HG02642 (cell line): ENCODE results near the gene MAN1B1.

Experiments used
- ATAC-seq: cut with Tn5 transposase; IDR thresholded peaks from one replicate; pipeline ENCODE4 v1.9.1; 2021; ENCODE audit warnings: mild to moderate bottlenecking; ENCODE audit not compliant: unreplicated experiment, poor library complexity

MAN1B1 gene

GRCh38 chr9:137082925-137083290, 3.9 kb upstream of the MAN1B1 start:
- ATAC-seq, result no peak

- ATAC-seq, result no peak
Measured at GRCh38 chr9:137083394-137084004, 3.3 kb upstream of the MAN1B1 start.

DNA sequence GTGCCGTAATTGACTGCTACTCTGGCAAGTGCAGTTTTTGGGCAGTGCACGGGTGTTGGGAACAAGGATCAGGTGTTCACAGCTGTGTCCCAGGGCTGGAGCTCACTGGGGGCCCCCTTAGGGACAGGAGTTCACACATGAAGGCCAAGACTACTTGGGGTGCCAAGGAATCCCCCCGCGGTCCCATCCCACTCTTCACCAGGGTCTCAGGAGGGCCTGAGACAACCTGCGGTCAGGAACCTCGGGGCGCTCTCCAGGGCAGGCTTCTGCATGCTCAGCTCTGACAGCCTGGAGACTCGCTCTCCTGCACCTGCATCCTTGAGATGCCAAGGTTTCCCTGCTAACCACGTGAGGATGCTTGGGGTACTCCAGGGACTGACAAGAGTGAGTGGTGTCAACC, 2.3 kb upstream of the MAN1B1 start:
- ATAC-seq, result no peak

DNA sequence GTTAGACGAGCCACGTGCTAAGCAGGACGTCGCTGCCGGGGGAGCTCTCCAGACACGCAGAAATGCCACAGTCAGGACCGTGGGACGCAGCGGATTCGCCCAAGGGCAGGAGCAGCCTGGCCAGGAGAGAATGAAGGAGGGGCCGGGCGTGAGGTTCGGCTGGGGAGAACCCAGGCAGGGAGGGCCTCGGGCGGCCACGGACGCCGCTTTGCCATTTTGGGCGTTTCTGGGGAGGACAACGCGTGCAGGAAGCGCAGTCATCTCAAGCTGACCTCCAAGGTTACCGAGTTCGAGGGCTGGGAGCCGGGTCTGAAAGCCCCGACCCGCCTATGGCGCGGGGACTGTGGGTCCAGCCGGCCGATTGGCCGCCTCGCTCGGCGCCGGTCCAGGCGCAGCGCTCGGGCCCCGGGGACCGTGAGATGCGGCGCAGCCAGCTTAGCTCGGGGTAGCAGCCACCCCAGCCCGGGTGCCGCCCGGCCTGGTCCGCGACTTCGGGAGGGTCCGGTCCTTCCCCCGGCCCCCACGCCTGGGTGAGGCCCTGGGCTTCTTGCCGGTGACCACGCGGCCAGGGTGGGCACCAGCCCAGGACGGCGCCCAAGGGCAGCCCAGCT, 760 bp upstream of the MAN1B1 start:
- peak; percentile 10 for ATAC-seq

- ATAC-seq, result no peak
Measured at GRCh38 chr9:137087409-137087925, 682 bp downstream of the MAN1B1 start.

DNA sequence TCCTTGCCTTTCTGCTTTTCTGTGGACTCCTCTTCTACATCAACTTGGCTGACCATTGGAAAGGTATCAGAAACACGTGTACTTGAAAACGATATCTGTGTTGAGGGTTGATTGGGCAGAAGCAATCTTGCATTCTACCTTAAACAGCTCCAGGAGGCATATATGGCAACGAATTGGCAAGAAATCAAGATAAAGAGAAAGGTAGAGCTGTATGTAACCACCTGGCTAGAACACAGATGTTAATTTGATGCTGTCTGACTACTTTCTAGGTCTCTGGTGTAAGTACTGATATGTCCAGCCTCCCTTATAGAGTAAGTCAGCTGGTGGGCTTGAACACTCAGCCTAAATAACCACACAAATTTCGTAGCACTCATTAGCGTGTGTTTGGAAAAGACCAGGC, 1.3 kb downstream of the MAN1B1 start:
- no peak for ATAC-seq

- ATAC-seq, result no peak
Measured at GRCh38 chr9:137089232-137089947, 2.6 kb downstream of the MAN1B1 start.

- ATAC-seq, result peak; percentile 80
Measured at GRCh38 chr9:137095664-137096517, 9.1 kb downstream of the MAN1B1 start.

GRCh38 chr9:137096785-137097546, 10.2 kb downstream of the MAN1B1 start:
- no peak for ATAC-seq

DNA sequence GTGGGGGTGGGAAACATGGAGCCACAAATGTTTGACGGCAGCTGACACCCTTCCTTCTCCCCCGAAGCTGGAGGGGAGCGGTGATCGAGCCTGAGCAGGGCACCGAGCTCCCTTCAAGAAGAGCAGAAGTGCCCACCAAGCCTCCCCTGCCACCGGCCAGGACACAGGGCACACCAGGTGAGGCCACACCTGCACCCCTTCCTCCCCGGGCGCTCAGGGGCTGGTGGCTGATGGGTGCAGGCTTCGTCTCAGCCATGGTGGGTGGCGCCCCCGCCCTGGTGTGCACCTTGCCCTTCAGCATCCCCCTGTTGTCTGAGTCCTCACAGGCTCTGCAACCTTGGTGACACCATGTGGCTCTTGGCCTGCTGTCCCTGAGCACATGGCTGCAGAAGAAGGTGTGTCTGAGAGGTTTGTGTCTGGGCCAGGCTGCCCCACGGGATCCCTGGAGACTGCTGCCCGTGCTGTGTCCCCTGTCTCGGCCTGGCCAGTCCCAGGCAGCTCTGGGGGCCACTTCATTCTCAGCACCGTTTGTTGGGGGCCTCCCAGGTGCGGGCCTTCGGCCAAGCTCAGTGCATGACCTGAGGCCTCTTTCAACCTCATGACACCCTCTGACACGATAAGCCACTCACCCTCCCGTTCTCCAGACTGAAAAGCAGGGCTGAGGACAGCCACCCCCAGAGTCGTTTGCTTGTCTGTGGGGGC, 11.1 kb downstream of the MAN1B1 start:
- ATAC-seq, result no peak

DNA sequence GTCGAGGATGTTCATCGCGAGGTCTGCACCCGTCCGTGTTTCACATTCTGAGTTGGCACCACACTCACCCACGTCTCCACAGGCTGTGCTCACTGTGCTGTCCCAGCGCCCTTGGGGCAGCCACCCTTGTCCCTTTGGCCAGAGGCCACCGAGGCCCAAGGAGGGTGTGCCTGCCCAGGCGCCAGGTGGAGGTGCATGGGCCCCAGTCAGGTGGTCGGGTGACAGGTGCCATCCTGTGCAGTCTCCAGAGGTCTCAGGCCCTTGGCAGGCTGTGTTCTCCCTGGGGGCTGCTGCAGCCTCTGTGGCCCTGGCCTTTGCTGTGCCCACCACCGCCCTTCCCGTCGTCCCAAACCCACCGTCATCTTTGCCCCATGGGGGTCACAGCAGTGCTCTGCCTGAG, 12.4 kb downstream of the MAN1B1 start:
- no peak for ATAC-seq

DNA sequence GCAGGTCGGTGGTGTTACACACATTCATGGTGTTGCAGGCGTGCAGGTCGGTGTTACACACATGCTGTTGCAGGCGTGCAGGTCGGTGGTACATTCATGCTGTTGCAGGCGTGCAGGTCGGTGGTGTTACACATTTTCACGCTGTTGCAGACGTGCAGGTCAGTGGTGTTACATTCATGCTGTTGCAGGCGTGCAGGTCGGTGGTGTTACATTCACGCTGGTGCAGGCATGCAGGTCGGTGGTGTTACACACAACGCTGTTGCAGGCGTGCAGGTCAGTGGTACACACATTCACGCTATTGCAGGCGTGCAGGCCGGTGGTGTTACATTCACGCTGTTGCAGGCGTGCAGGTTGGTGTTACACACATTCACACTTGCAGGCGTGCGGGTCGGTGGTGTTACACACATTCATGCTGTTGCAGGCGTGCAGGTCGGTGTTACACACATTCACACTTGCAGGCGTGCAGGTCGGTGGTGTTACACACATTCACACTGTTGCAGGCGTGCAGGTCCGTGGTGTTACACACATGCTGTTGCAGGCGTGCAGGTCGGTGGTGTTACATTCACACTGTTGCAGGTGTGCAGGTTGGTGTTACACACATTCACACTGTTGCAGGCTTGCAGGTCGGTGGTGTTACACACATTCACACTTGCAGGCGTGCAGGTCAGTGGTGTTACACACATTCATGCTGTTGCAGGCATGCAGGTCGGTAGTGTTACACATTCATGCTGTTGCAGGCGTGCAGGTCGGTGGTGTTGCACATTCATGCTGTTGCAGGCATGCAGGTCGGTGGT, 16.6 kb downstream of the MAN1B1 start:
- no peak for ATAC-seq

DNA sequence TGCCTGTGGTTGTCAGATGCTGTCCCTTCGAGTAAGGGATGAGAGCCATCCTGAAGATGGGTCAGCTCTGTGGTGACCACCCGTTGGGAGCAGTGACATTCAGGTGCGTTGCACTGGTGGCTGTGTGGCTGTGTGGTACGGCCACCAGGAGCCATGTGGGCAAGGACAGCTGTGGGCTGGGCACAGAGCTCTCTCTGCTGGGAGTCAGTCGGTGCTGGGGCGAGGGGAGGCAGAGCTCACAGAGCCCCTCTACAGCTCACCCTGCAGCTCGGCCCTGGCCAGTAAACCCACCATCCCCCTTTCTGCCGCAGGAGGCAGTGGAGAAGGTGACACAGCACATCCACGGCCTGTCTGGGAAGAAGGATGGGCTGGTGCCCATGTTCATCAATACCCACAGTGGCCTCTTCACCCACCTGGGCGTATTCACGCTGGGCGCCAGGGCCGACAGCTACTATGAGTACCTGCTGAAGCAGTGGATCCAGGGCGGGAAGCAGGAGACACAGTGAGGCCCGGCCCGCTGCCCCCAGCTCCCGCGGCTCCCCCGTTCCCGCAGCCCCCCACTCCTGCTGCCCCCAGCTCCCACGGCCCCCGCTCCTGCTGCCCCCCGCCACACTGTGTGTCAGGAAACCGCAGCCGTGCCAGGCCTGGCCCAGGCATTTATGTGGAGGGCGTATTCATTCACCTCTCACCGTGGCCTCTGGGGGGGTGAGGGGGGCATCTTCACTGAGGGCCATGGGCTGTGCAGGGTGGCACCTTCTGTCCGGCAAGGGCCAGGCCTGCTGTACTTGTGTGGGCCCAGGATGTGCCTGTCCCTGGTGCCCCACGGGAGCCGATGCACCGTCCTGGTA, 19.3 kb downstream of the MAN1B1 start:
- ATAC-seq, result no peak

GRCh38 chr9:137106662-137107250, 20.0 kb downstream of the MAN1B1 start:
- ATAC-seq, result no peak

DNA sequence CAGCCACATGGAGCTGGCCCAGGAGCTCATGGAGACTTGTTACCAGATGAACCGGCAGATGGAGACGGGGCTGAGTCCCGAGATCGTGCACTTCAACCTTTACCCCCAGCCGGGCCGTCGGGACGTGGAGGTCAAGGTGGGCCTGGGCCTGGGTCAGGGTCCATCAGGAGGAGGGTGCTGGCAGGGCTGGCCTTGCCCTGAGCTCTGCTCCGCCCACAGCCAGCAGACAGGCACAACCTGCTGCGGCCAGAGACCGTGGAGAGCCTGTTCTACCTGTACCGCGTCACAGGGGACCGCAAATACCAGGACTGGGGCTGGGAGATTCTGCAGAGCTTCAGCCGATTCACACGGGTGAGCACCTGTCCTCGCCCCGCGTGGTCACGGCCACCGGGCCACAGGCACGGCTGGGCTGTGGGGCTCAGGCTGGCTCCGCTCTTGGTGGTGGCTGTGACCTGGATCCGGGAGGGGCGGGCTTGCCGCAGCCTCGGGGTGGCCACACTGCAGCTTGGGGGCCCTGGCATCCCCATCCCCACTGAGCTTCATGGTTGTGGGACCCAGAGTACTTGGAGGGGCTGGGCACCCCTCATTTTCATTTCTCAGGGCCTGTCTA, 20.6 kb downstream of the MAN1B1 start:
- ATAC-seq, result no peak

DNA sequence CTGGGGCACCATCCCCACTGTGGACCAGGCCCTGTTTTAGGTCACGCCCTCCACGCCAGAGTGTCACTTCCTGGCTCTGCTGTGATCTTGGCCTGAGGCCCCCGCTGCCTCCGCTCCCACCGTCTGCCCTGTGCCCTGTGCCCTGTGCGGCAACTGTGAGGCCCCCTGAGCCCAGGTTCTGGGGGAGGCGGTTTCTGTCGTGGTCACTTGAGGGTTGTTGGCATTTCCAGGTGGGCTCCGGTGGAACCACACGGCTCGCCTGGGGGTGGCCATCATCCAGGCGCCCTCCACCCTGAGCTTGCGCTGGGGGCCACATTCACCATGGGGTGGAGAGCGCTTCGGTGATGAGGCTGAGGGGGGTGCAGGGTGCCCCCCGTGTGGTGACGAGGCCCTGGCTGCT, 21.2 kb downstream of the MAN1B1 start:
- no peak for ATAC-seq
